GM18520 (cell line): ENCODE measurements around the gene DNAJC28.
"Not testable (repeated sequence)": the region's sequence is repeated elsewhere in the genome, so short reads cannot be mapped to it uniquely, and the experiment has no call there.

Experiments used
- ATAC-seq: cut with Tn5 transposase; IDR thresholded peaks from one replicate; pipeline ENCODE4 v1.9.1; 2021; ENCODE audit not compliant: unreplicated experiment

Gene DNAJC28, protein sequence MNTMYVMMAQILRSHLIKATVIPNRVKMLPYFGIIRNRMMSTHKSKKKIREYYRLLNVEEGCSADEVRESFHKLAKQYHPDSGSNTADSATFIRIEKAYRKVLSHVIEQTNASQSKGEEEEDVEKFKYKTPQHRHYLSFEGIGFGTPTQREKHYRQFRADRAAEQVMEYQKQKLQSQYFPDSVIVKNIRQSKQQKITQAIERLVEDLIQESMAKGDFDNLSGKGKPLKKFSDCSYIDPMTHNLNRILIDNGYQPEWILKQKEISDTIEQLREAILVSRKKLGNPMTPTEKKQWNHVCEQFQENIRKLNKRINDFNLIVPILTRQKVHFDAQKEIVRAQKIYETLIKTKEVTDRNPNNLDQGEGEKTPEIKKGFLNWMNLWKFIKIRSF

DNA sequence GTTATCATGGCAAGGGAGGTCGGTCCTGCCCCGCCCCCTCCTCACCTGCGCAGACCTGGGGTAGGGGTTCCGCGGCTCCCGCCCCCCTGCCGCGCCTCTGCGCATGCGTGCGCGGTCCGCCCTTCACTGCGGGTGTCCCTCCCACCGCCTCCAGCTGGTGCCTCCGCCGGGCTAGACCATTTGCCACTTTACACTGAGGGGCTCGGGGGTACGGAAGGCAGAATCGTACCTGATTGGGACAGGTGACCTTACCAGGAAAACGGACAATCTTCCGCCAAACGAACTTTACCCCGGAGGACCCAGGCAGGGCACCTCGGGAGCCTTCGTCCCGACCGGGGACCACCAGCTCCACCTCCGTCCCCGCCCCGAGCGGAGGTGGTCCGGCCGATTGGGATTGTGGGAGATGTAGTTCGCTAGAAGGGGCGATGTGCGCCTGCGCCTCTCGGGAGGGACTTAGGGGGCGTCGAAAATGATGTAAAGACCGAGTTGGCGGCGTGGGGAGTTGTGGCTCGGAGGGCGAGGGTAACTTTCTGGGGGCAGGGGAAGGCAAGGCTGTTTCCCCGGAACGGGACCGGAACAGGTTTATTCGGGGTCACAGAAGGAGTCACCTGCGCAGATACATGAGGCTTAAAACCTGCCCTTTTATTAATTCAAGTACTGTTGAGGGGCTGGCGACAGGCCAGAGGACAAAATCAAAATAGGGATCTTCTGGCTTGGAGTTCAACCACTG is at the start of gene DNAJC28:
DNAJC28 (minus strand) TSS at position 344 of the 730 bp plus-strand sequence. CDS start 2,323 bp downstream, outside the sequence.
- ATAC-seq: peak; percentile 94

DNA sequence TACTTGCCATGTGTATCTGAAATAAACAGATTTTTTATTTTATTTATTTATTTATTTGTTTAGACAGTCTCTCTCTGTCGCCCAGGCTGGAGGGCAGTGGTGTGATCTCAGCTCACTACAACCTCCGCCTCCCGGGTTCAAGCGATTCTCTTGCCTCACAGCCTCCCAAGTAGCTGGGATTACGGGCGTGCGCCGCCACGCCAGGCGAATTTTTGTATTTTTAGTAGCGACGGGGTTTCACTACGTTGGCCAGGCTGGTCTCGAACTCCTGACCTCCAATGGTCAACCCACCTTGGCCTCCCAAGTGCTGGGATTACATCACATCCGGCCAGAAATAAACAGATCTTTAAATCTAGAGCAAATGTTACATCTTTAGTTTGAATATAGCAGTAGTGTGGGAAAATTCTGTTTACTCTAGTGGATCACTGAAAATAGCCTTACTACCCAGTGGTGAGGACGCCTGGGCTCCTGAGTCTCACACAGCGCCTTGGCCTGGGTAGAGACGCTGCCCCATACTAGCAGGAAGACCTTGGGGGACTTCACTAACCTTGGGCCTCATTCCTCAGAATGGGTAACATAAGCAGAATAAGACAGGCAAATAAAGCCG is 49.7 kb upstream of the DNAJC28 start:
- no peak for ATAC-seq

DNA sequence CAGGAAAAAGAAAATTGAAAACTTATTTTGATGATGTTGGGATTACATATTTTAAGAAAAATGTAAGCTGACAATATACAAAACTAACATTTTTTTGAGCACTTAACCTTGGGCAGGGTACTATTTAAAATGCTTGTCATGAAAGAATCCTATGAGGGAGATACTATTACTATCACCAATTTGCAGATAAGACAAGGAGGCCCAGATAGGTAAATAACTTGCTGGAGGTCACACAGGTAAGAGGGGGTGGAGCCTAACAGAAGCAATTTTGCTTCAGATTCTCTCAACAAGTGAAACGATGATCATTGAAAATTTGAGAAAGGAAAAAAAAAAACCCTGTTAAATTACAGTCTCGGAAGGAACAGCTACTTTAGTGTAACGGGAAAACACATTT is 49.2 kb upstream of the DNAJC28 start:
- ATAC-seq: no peak

DNA sequence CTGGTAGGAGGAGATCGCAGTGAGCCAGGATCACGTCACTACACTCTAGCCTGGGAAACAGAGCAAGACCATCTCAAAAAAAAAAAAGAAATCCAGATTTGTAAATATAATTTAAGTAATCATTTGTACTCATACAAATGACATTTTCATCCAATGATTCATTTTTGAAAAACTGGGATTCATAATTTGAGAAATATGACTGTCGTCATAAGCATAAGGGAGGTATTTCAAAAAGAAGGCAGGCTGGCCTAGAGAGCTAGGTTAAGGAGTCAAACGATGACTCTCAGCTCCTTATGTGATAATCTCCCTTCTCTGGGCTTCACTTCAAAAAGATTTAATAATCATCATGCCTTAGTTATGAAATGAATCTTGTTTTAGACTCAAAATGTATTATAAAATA is 48.1 kb upstream of the DNAJC28 start:
- no peak for ATAC-seq

DNA sequence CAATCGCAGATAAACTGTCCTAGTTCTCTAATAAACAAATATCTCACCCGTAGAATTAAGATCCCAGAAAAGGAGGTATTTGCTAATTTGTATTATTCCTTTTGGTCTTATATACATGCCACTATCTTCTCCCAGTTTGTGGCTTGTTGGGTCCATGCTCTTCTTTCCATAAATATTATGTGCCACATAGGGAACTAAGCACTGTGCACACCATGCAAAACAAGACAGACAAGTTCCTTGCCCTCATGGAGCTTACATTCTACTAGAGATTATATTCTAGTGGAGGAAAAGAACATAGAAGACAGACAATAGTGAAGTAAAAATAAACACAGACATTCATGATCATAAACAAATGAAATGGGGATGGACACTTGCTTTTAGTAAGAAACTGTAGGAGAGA is 45.7 kb upstream of the DNAJC28 start:
- no peak for ATAC-seq

DNA sequence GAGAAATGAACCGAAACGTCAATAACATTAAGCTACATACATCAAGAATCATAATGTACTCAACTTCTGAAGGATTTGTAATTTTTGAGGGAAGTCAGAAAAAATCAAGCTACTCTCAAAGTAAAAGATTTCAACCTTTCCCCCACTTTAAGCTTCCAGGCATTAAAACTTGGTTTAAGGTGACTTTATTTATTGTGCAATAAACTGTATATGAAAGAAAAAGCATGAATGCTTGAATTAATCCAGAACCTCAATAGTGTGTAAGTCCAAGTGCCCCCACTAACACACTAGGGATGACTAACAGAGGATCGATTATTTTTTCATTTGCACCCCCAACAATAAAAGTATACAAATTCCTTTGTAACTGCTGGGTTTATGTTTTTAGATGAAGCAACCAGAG is 39.5 kb upstream of the DNAJC28 start:
- no peak for ATAC-seq

DNA sequence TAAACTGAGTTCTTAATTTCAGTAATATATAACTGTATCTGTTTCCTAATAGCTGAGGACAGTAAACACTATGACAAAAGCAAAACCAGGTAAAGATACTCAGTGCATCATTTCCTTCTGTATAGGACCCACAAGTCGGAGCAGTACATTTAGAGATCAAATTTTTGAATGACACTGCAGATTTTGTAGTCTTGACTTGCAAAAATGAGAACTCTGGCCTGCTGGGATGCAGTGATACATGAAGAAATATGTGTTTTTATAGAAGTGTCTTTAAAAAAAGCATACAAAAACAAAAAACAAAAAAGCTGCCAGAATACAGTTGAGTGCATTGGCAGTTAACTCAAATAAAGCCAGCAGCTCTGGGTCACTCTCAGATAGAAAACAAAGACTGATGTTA is 31.4 kb upstream of the DNAJC28 start:
- ATAC-seq: no peak

DNA sequence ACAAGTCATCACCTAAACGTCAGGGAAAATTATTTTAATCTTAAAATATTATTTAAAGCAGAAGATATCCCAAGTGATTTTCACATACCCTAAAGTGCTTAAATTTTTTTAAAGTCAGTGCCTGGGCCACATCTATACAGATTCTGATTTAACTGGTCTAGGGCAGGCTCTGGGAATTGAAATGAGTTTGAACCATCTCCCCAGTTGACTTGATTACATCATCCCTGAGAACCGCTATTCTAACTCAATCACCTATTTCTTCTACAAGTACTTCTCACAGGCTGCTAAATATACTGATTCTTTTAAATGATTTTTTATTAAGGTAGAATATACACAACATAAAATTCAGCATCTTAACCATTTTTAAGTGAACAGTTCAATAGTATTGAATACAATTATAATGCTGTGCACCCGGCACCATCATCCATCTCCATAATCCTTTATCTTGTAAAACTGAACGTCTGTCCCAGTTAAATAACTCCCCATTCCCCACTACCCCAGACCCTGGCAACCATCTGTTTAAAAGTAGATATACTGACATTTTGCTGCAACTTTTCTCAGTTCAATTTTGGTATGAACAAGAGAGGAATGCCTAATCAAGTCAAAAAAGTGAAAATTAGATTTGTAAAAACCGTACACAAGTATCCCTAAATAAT is 30.9 kb upstream of the DNAJC28 start:
- ATAC-seq: no peak

DNA sequence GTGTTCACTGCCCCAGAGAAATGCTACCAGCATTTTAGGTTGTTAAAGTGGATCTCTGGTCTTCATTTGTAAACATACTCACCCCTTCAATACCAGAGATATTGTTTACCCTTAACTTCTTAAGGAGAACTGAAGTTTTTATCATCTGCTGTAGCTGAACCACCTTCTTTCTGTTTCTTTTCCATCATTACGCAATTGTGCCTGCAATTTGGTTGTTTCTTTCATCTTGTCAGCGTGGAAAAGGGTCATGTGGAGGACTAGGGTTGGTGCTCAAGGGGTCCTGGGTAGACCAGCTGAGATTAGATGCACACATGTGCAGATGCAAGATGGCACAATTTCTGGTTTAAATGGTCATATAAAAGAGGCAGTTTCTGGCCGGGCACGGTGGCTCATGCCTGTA is 27.4 kb upstream of the DNAJC28 start:
- no peak for ATAC-seq

DNA sequence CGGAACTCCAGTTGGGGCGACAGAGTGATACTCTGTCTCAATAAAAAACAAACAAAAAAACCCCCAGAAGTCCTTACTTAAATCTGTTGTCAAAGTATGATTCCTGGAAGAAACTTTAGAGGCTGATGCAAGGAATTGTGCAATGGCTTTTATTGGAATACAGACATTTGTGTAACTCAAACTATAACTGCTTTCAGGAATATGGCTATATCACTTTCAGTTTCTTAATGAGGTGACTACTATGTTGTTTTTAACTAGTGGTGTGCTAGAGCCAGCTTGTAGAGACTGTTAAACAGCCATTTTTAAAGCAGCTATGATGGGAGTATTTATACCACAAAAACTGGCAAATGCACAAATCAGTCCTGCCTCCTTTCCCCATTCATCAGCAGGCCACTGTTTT is 22.7 kb upstream of the DNAJC28 start:
- ATAC-seq: no peak

DNA sequence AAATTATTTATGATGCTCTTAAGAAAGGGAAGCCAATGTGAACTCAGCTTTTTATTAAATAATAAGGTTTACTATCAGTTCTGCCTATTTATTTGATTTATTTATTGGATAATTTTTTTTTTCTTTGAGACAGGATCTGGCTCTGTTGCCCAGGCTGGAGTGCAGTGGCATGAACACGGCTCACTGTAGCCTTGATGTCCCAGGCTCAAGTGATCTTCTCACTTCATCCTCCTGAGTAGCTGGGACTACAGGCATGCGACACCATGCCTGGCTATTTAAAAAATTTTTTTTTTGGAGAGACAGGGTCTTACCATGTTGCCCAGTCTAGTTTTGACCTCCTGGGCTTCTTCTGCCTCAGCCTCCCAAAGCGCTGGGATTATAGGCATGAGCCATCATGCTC is 21.0 kb upstream of the DNAJC28 start:
- ATAC-seq: no peak

DNA sequence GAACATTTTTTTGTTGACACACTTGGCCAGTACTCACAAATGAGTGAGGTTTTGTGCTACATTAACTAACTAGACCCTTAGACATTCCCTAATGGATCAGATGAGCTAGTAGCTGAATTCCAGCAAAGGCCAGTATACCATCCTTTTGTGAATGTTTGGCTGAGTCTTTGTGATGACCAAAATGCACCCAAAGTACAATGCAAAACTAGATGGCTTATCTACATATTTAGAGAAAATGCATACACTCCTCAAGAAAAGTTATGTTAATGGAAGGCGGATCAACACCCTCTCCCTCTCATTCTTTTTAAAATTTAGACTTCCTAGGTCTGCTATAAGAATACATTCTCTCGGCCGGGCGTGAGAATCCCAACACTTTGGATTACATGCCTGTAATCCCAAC is 20.1 kb upstream of the DNAJC28 start:
- ATAC-seq: no peak

DNA sequence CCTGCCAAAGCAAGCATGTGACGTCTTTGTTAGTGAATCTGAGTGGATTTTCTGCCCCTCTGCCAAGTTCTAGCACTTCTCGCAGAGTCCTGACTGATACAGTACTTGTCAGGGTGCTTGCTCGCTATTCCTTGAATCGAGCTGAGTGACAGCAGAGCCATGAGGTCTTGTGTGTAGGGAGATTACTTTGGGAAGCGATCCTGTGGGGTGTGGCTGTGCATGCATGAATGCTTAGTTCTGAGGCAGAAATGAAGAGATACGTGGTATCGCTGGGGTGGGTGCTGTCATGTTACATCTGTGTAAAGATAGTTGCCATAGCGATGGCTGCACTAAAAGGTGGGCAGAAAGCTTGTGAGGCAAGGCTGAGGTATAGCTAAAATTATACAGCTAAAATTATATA is 19.3 kb upstream of the DNAJC28 start:
- no peak for ATAC-seq

DNA sequence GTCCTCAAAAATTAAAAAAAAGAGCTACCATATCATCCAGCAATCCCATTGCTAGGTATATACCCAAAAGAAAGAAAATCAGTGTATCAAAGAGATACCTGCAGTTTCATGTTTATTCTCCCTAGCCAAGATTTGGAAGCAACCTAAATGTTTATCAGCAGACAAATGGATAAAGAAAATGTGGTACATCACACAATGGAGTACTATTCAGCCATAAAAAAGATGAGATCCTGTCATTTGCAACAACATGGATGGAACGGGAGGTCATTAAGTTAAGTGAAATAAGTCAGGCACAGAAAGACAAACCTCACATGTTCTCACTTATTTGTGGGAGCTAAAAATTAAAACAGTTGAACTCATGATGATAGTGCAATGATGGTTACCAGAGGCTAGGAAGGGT is 15.5 kb upstream of the DNAJC28 start:
- not testable (repeated sequence) for ATAC-seq

DNA sequence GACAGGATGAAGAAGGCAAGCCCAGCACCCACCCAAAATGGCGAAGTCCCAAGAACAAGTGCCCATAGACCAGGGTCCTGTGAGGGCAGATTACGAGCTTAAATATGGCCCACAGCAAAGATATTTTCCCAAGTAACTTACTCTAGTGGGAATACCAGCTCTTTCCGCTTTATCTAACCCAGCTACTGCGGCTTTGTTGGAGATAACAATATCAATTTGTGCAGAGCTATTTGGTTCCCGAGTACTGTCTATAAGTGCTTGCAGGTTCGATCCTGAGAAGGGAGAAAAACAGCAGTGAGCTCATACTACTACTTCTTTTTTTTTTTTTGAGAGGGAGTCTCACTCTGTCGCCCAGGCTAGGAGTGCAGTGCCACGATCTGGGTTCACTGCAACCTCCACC is 14.3 kb upstream of the DNAJC28 start:
- ATAC-seq: no peak

DNA sequence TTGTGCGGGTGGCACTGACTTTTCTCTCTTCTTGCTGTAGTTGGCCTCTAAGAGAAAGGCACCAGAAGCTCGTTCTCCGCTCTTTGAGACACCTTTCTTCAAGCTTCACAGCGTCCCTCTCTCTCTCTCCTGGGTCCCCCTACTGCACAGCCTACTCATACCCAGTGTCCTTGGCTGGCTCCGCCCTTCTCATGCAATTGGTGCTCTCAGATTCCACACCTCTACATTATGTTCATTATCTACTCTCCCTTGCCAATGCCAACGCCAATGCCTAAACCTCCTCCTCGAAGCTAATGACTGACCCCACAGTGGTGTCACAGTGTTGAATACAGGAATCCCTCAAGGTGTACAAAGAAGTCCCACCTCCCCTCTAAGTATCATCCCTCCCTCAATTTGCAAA is 4.8 kb upstream of the DNAJC28 start:
- no peak for ATAC-seq

DNA sequence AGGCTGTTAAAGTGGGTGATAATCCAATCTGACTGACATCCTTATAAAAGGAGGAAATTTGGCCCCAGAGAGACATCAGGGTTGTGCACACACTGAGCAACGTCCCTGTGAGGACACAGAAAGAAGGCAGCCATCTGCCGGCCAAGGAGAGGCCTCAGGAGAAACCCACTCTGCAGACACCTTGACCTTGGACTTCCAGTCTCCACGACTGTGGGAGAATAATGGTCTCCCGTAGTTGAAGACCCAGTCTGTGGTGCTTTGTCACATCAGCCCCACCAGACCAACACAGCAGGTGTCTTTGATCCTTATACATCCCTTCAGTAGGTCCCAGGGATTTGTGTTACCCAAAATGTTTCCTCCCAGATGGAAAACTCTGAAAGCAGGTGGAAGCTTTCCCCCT is 4.2 kb upstream of the DNAJC28 start:
- no peak for ATAC-seq

DNA sequence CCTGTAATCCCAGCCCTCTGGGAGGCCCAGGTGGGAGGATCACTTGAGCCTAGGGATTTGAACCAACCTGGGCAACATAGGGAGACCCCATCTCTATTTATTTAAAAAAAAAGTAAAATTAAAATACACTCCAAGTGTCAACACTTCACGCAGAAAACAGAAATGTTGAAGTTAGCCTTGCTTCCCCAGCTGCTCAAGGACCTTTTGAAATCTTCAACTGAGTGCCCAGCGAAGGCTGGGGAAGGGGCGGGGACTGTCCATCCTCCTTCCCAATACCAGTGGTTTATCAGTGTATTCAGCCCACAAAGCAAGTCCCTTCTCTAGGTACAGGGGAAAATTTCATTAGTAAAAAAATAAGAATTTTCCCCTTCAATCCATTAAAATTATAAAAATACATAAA is 2.2 kb upstream of the DNAJC28 start:
- ATAC-seq: no peak

DNA sequence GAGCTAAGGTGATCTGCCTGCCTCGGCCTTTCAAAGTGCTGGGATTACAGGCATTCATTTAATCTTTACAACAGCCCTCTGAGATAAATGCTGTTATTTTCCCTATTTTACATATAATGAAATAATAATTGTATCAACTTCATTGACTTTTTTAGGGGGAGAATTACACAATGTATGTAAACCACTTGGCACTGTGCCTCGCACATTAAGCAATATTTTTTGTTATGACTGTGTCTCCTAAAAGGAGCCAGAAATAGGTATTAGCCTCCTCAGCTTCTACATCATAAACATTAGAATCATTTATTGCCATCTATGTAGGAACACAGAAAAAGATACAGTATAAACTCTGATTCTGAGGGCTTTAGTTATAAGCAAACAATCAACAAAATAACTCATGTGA is 1.1 kb upstream of the DNAJC28 start:
- ATAC-seq: no peak

DNA sequence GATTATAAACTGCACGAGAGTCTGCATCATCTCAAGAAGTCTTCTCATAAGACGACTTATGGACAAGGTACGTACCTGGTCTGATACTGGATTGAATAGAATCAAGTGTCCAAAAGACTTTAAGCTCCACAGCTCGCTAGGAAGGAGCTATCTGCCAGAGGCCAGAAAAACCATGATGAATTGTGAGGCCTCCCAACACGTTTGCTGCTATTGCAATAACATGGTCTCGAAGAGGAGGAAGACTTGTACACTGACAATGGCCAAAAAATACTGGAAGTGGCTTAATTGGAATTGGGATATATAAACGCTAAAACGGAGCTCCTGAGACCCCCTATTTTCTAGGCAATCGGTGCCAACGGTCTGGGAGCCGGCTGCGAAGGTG is 534 bp downstream of the DNAJC28 start:
- ATAC-seq: no peak

DNA sequence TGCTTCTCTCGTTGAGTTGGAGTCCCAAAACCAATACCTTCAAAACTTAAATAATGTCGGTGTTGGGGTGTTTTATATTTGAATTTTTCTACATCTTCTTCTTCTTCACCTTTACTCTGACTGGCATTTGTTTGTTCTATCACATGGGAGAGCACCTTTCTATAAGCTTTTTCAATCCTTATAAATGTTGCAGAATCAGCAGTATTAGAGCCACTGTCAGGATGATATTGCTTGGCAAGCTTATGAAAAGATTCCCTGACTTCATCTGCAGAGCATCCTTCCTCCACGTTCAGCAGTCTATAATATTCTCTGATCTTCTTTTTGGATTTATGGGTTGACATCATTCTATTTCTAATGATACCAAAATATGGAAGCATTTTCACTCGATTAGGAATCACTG is 2.6 kb downstream of the DNAJC28 start:
- ATAC-seq: no peak

DNA sequence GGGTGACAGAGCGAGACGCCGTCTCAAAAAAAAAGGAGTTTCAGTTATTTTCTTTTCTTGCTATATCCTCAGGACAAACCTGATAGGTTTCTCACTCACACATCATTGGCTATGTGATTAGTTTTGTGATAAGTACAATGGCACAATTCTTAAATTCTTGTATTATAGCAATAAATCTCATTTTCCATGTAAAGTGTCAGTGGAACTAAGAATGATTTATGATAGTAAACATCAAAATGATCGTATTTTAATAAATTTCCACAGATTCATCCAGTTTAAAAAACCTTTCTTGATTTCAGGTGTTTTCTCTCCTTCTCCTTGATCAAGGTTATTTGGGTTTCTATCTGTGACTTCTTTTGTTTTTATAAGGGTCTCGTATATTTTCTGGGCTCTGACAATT is 3.5 kb downstream of the DNAJC28 start:
- ATAC-seq: no peak
